SJSA1 (cell line): ENCODE results near the gene RPS25. TPM values are rescaled to one million over a fixed set of nuclear protein-coding genes. Genes with fewer than 3 reads are reported as not detected.
"Not testable (repeated sequence)": the region's sequence is repeated elsewhere in the genome, so short reads cannot be mapped to it uniquely, and the experiment has no call there.

Experiments used
- DNase-seq, 2 experiments: peaks; one replicate each; pipeline ENCODE4 v3.0.0-alpha.2; 2015 to 2020; ENCODE audit warnings: low spot score in 2 of 2, low read depth in 1 of 2
- H3K27ac ChIP-seq: fragments of 250-450 bp; sonication (Bioruptor Pico); 2 replicates; pipeline ENCODE4 v1.5.1; 2020; ENCODE audit warnings: mild to moderate bottlenecking, moderate library complexity
- H3K27me3 ChIP-seq: fragments of 250-450 bp; sonication (Bioruptor Pico); replicated peaks from 2 replicates; pipeline ENCODE4 v1.5.1; 2020; ENCODE audit warnings: mild to moderate bottlenecking, moderate library complexity
- H3K36me3 ChIP-seq: fragments of 250-450 bp; sonication (Bioruptor Pico); 2 replicates; pipeline ENCODE4 v1.5.1; 2020; ENCODE audit warnings: mild to moderate bottlenecking
- H3K4me1 ChIP-seq: fragments of 250-450 bp; sonication (Bioruptor Pico); replicated peaks from 2 replicates; pipeline ENCODE4 v1.6.1; 2021; ENCODE audit warnings: mild to moderate bottlenecking
- H3K4me3 ChIP-seq: fragments of 250-450 bp; sonication (Bioruptor Pico); 2 replicates; pipeline ENCODE4 v1.5.1; 2020; ENCODE audit warnings: mild to moderate bottlenecking
- H3K9me3 ChIP-seq: fragments of 250-450 bp; sonication (Bioruptor Pico); replicated peaks from 2 replicates; pipeline ENCODE4 v1.5.1; 2020; ENCODE audit warnings: mild to moderate bottlenecking
- total RNA-seq: library from RNA; depleted of rRNA; stranded (reverse); fragments of >200 nt; shearing (Covaris generic); gene quantifications from 2 replicates; pipeline ENCODE4 v1.2.3, GENCODE V29; 2014; rRNA removed

The RPS25 gene
- total RNA-seq, 1 experiment from 2014 or later: 718 TPM

- peak in 1 of 2 experiments; percentile 9 for DNase-seq
- Histone ChIP-seq H3K36me3 (no peaks in the 10 kb centered on the region), H3K9me3 (no peaks in the 10 kb centered on the region), H3K27ac (no peak overlapping the region), H3K4me3 (no peak overlapping the region), H3K27me3 (no peaks in the 10 kb centered on the region), H3K4me1 (no peaks in the 10 kb centered on the region)
Measured at GRCh38 chr11:118988280-118988679, 29.9 kb downstream of the RPS25 start.

GRCh38 chr11:118984825-118985224 lies 33.3 kb downstream of the RPS25 start:
- H3K36me3 ChIP-seq: no peaks in the 10 kb centered on the region
- no peak overlapping the region for H3K4me3 ChIP-seq
- H3K4me1 ChIP-seq: no peaks in the 10 kb centered on the region
- DNase-seq: no peak
- H3K27ac ChIP-seq: no peak overlapping the region
- H3K9me3 ChIP-seq: no peaks in the 10 kb centered on the region
- no peaks in the 10 kb centered on the region for H3K27me3 ChIP-seq

- H3K27me3 ChIP-seq, H3K9me3 ChIP-seq, H3K27ac ChIP-seq, H3K4me1 ChIP-seq, DNase-seq, H3K36me3 ChIP-seq, H3K4me3 ChIP-seq: not testable (repeated sequence)
Measured at GRCh38 chr11:118984337-118984736, 33.8 kb downstream of the RPS25 start.

GRCh38 chr11:118980191-118980881 lies 37.8 kb downstream of the RPS25 start:
- Histone ChIP-seq H3K4me3 (no peak overlapping the region), H3K36me3 (no peaks in the 10 kb centered on the region), H3K27ac (no peak overlapping the region), H3K9me3 (no peaks in the 10 kb centered on the region), H3K4me1 (no peaks in the 10 kb centered on the region), H3K27me3 (no peaks in the 10 kb centered on the region)
- no peak for DNase-seq

DNA sequence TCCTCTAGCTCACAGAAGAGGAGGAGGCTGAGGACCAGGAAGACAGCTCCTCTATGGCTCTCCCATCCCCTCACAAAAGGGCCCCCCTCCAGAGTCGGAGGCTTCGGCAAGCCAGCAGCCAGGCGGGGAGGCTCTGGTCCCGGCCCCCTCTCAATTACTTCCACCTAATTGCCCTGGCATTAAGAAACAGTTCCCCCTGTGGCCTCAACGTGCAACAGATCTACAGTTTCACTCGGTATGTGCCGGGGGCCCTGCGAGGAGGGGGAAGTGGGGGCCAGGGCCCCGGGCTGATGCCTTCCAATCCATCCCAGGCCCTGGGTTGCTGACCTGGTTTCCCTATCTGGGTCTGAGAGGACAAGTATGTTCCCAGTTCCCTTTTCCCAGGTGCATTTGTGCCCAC lies 38.7 kb downstream of the RPS25 start:
- Histone ChIP-seq H3K9me3 (no peaks in the 10 kb centered on the region), H3K27me3 (no peaks in the 10 kb centered on the region), H3K36me3 (no peaks in the 10 kb centered on the region), H3K4me3 (no peak overlapping the region), H3K27ac (no peak overlapping the region), H3K4me1 (no peaks in the 10 kb centered on the region)
- DNase-seq: no peak

GRCh38 chr11:118975771-118976709 lies 42.1 kb downstream of the RPS25 start:
- Histone ChIP-seq H3K4me1 (no peaks in the 10 kb centered on the region), H3K9me3 (no peaks in the 10 kb centered on the region), H3K27me3 (no peaks in the 10 kb centered on the region), H3K4me3 (no peak overlapping the region), H3K27ac (no peak overlapping the region), H3K36me3 (no peaks in the 10 kb centered on the region)
- no peak for DNase-seq

- Histone ChIP-seq H3K4me3 (no peak overlapping the region), H3K4me1 (no peaks in the 10 kb centered on the region), H3K27ac (no peak overlapping the region), H3K36me3 (no peaks in the 10 kb centered on the region), H3K27me3 (no peaks in the 10 kb centered on the region), H3K9me3 (no peaks in the 10 kb centered on the region)
- no peak for DNase-seq
Measured at GRCh38 chr11:118973985-118974384, 44.2 kb downstream of the RPS25 start.

- no peaks in the 10 kb centered on the region for H3K9me3 ChIP-seq
- H3K4me1 ChIP-seq: no peaks in the 10 kb centered on the region
- no peaks in the 10 kb centered on the region for H3K27me3 ChIP-seq
- H3K27ac ChIP-seq: no peak within 1 kb of the TSS
- H3K4me3 ChIP-seq: no peak within 1 kb of the TSS
- no peaks in the 10 kb centered on the region for H3K36me3 ChIP-seq
- DNase-seq: no peak
Measured at GRCh38 chr11:118971646-118972045, 46.5 kb downstream of the RPS25 start, which contains the start of gene FOXR1. FOXR1 (plus strand) TSS chr11:118971761; CDS start chr11:118971932, 171 bp downstream.

DNA sequence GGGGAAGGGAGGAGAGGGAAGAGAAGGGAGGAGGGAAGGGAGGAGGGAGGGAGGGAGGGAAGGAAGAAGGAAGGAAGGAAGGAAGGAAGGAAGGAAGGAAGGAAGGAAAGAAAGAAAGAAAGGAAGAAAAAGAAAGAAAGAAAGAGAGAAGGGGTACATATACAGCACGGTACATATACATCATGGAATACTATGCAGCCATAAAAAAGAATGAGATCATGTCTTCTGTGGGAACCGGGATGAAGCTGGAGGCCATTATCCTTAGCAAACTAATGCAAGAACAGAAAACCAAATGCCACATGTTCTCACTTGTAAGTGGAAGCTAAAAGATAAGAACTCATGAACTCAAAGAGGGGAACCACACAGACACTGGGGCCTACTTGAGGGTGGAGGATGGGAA lies 48.6 kb downstream of the RPS25 start:
- not testable (repeated sequence) for H3K27ac ChIP-seq, H3K36me3 ChIP-seq, H3K27me3 ChIP-seq, H3K4me1 ChIP-seq, H3K9me3 ChIP-seq, DNase-seq, H3K4me3 ChIP-seq

Other genes starting within 250 kb of the RPS25 start
- gene DDX6, start 227.2 kb downstream of the RPS25 start, total RNA-seq: 22.6 and 41.0 TPM in 2 replicates
- gene CXCR5, start 134.5 kb downstream of the RPS25 start, total RNA-seq: not detected in 2 replicates
- 4.0 and 6.8 TPM in 2 replicates for gene BCL9L, start 92.4 kb downstream of the RPS25 start, total RNA-seq
- gene UPK2, start 62.0 kb downstream of the RPS25 start, total RNA-seq: not detected in 2 replicates
- gene FOXR1, start 46.6 kb downstream of the RPS25 start, total RNA-seq: not detected in 2 replicates
- gene CENATAC, start 20.2 kb downstream of the RPS25 start, total RNA-seq: 13.5 and 17.0 TPM in 2 replicates
- 44.6 and 75.6 TPM in 2 replicates for gene TRAPPC4, start 423 bp upstream of the RPS25 start, total RNA-seq
- 3.1 and 6.0 TPM in 2 replicates for gene SLC37A4, start 12.5 kb upstream of the RPS25 start, total RNA-seq
- gene HYOU1, start 38.9 kb upstream of the RPS25 start, total RNA-seq: 124 and 128 TPM in 2 replicates
- 5.6 and 11.2 TPM in 2 replicates for gene VPS11, start 49.5 kb upstream of the RPS25 start, total RNA-seq
- gene HMBS, start 66.5 kb upstream of the RPS25 start, total RNA-seq: 2.1 and 6.4 TPM in 2 replicates
- gene DPAGT1, start 83.5 kb upstream of the RPS25 start, total RNA-seq: 9.7 and 17.0 TPM in 2 replicates
- 5.1 and 5.4 TPM in 2 replicates for gene C2CD2L, start 89.0 kb upstream of the RPS25 start, total RNA-seq
- gene HINFP, start 103.2 kb upstream of the RPS25 start, total RNA-seq: 3.1 and 6.7 TPM in 2 replicates
- gene ABCG4, start 130.7 kb upstream of the RPS25 start, total RNA-seq: 0.05 TPM in 1 of 2 replicates, not detected in the other
- gene NLRX1, start 150.4 kb upstream of the RPS25 start, total RNA-seq: 3.1 and 5.5 TPM in 2 replicates
- gene NHERF4, start 167.1 kb upstream of the RPS25 start, total RNA-seq: not detected in 2 replicates
- 5.0 and 9.1 TPM in 2 replicates for gene CBL, start 188.0 kb upstream of the RPS25 start, total RNA-seq